ENCODE data around the gene R3HDM4. TPM values are rescaled to one million over a fixed set of nuclear protein-coding genes. Genes with fewer than 3 reads are reported as not detected.

R3HDM4 gene
- total and polyA plus RNA-seq, 9 of the 15 experiments (the other 6 are each of a cell fraction or from before 2014, with no cell fraction given): 3.2 to 154 (median 59.0) TPM

DNA sequence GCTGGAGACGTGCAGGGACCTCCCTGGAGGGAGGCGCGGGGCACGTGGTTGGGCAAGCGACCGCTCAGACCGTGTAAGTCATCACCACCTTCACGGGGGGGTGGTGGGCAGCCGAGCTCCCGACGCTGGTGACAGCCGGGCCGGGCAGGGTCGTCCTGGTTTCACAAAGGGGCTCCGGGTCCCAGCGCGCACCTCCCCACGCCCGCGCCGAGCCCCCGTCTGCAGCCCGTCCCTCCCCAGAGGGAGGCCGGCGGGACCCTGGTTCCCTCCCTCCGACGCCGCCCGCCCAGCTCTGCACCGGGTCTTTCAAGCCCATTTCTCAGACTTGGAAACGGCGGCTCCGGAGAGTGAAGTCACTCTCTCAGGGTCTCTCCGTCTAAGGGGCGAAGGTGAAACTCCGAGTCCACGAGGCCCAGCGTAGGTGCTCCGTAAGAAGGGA lies 12.1 kb upstream of the R3HDM4 start (continued):
- TF ChIP-seq PCBP2 (IDR thresholded peaks at IDR 0.05; ENCODE audit: low read depth, low read length, poor library complexity, severe bottlenecking): no peak
- TF ChIP-seq PURB (CRISPR knock-in tag; IDR thresholded peaks at IDR 0.05; ENCODE audit: low read depth): no peak
- no peak for TF ChIP-seq GTF2F1 (IDR thresholded peaks at IDR 0.05; ENCODE audit: low read depth, low read length)
- no peak for TF ChIP-seq ZNF766 (CRISPR knock-in tag; conservative IDR thresholded peaks at IDR 0.05)
- TF ChIP-seq ZNF431 (CRISPR knock-in tag; IDR thresholded peaks at IDR 0.05): no peak; the same call in 1 of the 2 replicates
- TF ChIP-seq ARID4B (CRISPR knock-in tag; IDR thresholded peaks at IDR 0.05): peak; percentile 85
- no peak for TF ChIP-seq ZNF174 (CRISPR knock-in tag; IDR thresholded peaks at IDR 0.05)
- no peak; the same call in 1 of the 2 replicates for TF ChIP-seq NFRKB (IDR thresholded peaks at IDR 0.05; ENCODE audit: low read depth)
- no peak for TF ChIP-seq CHCHD3 (CRISPR knock-in tag; IDR thresholded peaks at IDR 0.05)
- TF ChIP-seq CCAR2 (IDR thresholded peaks at IDR 0.05; ENCODE audit: low read depth, low read length): no peak
- no peak for TF ChIP-seq SNIP1 (IDR thresholded peaks at IDR 0.05; ENCODE audit: low read depth)
- TF ChIP-seq FOXA1 (IDR thresholded peaks at IDR 0.05; ENCODE audit: borderline replicate concordance): no peak
- TF ChIP-seq ZNF589 (CRISPR knock-in tag; IDR thresholded peaks at IDR 0.05; ENCODE audit: low read depth): no peak
- TF ChIP-seq KLF16 (IDR thresholded peaks at IDR 0.05): no peak
- TF ChIP-seq RBM17 (IDR thresholded peaks at IDR 0.05; ENCODE audit: borderline replicate concordance, low read depth, low read length): no peak
- no peak for TF ChIP-seq SIX5 (IDR thresholded peaks at IDR 0.05; ENCODE audit: borderline replicate concordance in 1 of 2, insufficient read depth in 1 of 2, low read depth in 1 of 2, low read length in 2 of 2)
- TF ChIP-seq TSHZ1 (CRISPR knock-in tag; IDR thresholded peaks at IDR 0.05): no peak
- TF ChIP-seq BCL6 (CRISPR knock-in tag; IDR thresholded peaks at IDR 0.05): no peak
- no peak for TF ChIP-seq ZSCAN29 (IDR thresholded peaks at IDR 0.05)
- TF ChIP-seq CEBPB (tag; IDR thresholded peaks at IDR 0.05): peak; percentile 52
- TF ChIP-seq ZBTB34 (CRISPR knock-in tag; IDR thresholded peaks at IDR 0.05): no peak
- no peak for TF ChIP-seq BDP1 (IDR thresholded peaks at IDR 0.05; ENCODE audit: insufficient read depth, insufficient read length)
- peak; percentile 58; the same call in 1 of the 2 replicates for TF ChIP-seq GATAD2A (IDR thresholded peaks at IDR 0.05)

All from K562 (cell line).